ENCODE data around the gene TEX30. TPM values are rescaled to one million over a fixed set of nuclear protein-coding genes. Genes with fewer than 3 reads are reported as not detected.

The TEX30 gene
- polyA plus RNA-seq = 10 to 100 TPM in 1 of 3 donors, 1 to 10 TPM in 2; 3.1 to 11.8 (median 8.2) TPM

DNA sequence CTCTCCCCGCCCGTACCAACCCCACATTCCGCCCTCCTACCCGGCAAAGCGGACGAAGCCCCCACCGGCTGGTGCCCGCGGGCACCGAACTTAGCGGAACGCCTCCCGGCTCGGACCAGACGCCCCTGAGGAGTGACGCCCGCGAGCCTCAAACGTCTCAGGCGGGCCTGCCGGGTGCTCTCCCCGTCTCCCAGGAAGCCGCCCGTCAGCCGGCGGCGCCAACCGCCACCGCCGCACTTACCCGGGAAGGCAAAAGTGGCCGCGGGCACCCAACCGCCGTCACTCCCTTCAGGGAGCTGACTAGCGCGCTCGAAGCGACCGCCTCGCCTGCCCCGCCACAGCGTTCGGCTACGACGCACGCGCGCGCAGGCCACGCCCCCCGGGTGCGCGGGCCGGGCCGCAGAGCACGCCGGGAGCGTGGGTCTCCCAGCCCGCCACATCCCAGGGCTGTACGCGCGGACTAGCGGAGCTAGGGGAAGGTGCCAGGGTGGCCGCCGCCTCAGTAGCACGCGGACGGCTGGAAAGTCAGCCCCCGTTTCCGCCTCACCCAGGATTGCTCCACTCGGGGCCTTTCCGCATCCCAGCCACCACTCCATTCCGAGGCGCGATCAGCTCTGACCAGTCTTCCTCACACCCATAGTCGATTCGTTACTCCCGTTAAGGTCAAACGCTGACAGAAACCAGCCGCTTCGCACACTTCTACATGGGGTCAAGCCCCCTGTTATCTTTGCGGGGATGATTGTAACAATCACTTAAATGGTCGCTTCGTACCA lies at the start of gene TEX30:
Gene TEX30, minus strand, starts transcription at position 346 of the 773 bp plus-strand sequence. CDS start 3,760 bp downstream, outside the sequence.
- H3K27ac ChIP-seq (ENCODE audit: low read depth, low read length) = no peak within 1 kb of the TSS
- 1 to 2% (median 2%) methylated on average over 48 to 85 of the region's 85 CpGs for WGBS, 3 donors

DNA sequence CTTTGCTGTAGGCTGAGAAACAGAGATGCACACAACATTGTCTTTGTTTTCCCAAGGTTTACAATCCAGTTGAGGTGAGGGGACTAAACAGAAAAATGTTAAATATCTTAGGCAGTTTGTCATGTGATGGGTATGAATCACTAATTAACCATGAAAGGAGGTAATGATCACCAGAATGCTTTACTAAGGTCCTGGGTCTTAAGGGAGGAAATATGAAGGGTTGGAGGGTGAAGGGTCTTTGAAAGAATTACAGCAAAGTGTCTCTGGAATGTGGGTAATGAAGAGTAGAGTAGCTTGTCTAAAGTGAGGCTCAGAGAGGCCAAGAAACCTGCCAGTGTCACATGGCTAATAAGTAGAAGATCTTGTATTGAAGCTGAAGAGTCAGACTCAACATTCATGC lies 44.3 kb upstream of the TEX30 start:
- no peak overlapping the region for H3K27ac ChIP-seq (ENCODE audit: low read depth, low read length)

GRCh38 chr13:102817241-102817640 lies 43.7 kb upstream of the TEX30 start:
- WGBS, 3 donors = 85 to 95% (median 93%) methylated on average over 1 of the region's 1 CpG
- H3K27ac ChIP-seq (ENCODE audit: low read depth, low read length) = no peak overlapping the region

GRCh38 chr13:102816708-102817107 lies 43.1 kb upstream of the TEX30 start:
- H3K27ac ChIP-seq (ENCODE audit: low read depth, low read length) = no peak overlapping the region
- WGBS, 3 donors = 73 to 93% (median 85%) methylated on average over 4 of the region's 4 CpGs

- H3K27ac ChIP-seq (ENCODE audit: low read depth, low read length) = no peak overlapping the region
- 89 to 92% (median 91%) methylated on average over 5 of the region's 5 CpGs for WGBS, 3 donors
Observed at GRCh38 chr13:102815788-102816187, 42.2 kb upstream of the TEX30 start.

DNA sequence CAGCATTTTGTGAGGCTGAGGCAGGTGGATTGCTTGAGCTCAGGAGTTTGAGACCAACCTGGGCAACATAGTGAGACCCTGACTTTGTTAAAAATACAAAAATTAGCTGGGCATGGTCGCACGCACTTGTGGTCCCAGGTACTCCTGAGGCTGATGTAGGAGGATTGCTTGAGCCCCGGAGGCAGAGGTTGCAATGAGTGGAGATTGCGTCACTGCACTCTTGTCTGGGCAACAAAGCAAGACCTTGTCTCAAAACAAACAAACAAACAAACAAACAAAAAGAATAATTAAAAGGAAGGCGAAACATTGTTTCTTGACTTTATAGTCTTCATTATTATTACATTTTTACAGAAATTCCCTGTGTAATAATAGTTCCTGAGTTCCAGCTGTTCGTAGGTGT lies 41.2 kb upstream of the TEX30 start:
- WGBS, 3 donors = 75 to 88% (median 80%) methylated on average over 6 of the region's 6 CpGs
- no peak overlapping the region for H3K27ac ChIP-seq (ENCODE audit: low read depth, low read length)

DNA sequence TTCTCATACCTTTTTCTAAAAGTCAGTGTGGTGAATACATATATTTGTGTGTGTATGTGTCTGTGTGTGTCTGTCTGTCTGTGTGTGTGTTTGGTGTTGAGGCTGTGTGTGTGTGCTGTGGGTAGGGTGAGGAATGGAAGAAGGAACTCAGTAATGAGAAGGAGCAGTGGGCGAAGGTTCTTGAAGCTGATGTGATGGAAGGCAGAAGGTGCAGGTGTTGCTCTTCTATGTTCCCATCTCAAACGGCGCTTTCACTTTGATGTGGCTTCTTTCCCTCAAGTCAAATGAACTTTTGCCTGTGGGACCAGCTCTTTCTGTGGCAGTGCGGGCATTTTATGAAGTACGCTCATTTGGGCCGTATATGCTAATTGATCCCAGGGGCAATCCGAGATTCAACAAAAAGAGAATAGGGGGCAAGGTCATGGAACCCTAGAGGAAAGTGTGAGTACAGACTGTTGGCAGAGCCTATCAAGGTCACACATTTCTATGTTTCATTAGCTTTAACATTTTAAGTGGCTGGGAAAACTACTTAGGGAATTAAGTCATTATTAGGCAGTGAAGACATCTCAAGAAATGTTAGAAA lies 40.5 kb upstream of the TEX30 start:
- 70 to 88% (median 84%) methylated on average over 7 of the region's 7 CpGs for WGBS, 3 donors
- no peak overlapping the region for H3K27ac ChIP-seq (ENCODE audit: low read depth, low read length)

DNA sequence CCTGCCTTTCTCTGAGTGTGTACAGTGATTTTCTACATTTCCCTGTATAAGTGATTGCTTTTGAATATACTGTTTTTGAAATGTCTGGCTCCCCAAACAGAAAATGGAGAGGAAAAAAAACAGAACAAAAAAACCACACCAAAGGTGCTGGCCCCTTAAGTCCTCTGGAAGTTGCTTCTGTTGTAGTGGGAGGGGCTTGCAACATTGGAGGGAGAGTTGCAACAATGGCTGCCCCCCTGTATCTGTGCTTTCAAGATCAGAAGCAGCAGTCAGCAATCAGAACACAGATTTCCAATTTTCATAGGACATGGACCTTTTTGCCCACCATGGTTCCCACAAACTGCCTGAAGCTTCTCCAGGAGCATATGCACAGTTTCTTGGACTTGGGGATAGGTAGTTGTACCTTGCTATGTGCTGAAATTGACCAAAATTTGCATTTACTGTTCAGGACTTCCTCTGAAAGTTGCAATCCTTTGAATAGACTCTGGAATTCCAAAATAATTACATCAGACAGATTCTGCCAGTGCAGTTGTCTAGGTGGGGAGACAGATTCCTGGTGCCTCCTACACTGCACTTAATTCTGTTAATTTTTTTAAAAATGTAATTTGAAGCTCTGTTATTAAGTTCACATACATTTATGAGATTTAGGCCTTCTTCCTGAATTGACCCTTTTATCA lies 39.2 kb upstream of the TEX30 start:
- H3K27ac ChIP-seq (ENCODE audit: low read depth, low read length) = no peak overlapping the region

- 79 to 99% (median 96%) methylated on average over 3 of the region's 3 CpGs for WGBS, 3 donors
Observed at GRCh38 chr13:102807699-102808098, 34.1 kb upstream of the TEX30 start.

DNA sequence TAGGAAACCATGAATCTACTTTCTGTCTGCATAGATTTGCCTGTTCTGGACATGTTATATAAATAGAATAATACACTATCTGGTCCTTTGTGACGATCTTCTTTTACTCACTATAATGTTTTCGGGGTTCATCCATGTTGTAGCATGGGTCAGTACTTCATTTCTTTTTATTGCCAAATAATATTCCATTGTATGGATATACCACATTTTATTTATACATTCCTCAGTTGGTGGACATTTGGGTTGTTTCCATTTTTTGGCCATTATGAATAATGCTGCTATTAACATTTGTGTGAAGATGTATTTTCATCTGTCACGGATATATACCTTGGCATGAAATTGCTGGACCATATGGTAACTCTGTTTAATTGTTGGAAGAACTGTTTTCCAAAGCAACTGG lies 32.1 kb upstream of the TEX30 start:
- no peak overlapping the region for H3K27ac ChIP-seq (ENCODE audit: low read depth, low read length)
- WGBS, 3 donors = 96 to 97% (median 96%) methylated on average over 3 of the region's 3 CpGs

More at GRCh38 chr13:102807699-102808098, 34.1 kb upstream of the TEX30 start:
- no peak overlapping the region for H3K27ac ChIP-seq (ENCODE audit: low read depth, low read length)

GRCh38 chr13:102800145-102801041 lies 26.8 kb upstream of the TEX30 start:
- H3K27ac ChIP-seq (ENCODE audit: low read depth, low read length) = peak overlapping the region; percentile 78
- WGBS, 3 donors = 1 to 2% (median 1%) methylated on average over 48 to 81 of the region's 81 CpGs

DNA sequence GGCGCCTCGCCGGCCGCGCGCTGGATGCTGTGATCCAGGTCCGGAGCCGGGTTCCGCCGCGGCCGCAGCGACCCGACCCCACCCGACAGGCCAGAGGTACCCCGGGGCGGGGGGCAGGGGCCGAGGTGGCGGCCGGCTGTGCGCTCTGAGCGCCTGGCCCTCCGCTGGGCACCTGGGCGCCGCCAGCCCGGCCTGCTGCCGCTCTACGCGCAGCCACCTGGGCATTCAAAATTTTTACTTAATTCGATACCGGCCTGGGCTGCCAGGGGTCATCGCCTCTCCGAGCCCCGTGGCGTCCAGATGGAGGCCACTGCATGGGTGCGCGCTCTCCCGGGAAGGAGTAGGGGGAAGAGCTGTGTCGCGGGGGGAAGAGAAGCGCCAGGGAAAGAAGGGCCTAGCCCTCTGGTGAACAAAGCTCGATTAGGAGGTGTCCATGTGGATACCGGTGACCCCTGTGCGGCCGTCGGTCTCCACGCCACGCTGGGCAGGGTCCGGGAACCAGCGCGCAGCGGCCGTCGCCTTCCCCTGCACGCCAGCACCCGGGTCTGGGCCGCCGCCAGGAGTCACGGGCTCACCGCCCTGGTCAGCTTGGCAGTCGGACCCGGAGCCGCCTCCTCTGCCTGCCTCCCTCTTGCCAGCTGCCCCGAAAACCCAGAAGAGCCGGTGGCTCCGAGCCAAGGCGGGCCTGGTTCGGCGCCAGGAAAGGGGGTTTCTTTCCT lies 26.0 kb upstream of the TEX30 start:
- no peak overlapping the region for H3K27ac ChIP-seq (ENCODE audit: low read depth, low read length)
- 0 to 1% (median 0%) methylated on average over 53 to 69 of the region's 69 CpGs for WGBS, 3 donors

GRCh38 chr13:102798581-102799425 lies 25.2 kb upstream of the TEX30 start, which contains the start of the genes BIVM and POGLUT2:
TSS of gene BIVM (plus strand) at chr13:102799119. CDS start at chr13:102807268, 8,149 bp downstream.
TSS of gene POGLUT2 (minus strand) at chr13:102798976. CDS start at chr13:102798670, 306 bp downstream.
- 0 to 1% (median 0%) methylated on average over 72 of the region's 72 CpGs for WGBS, 3 donors
- no peak within 1 kb of the TSS for H3K27ac ChIP-seq (ENCODE audit: low read depth, low read length)

DNA sequence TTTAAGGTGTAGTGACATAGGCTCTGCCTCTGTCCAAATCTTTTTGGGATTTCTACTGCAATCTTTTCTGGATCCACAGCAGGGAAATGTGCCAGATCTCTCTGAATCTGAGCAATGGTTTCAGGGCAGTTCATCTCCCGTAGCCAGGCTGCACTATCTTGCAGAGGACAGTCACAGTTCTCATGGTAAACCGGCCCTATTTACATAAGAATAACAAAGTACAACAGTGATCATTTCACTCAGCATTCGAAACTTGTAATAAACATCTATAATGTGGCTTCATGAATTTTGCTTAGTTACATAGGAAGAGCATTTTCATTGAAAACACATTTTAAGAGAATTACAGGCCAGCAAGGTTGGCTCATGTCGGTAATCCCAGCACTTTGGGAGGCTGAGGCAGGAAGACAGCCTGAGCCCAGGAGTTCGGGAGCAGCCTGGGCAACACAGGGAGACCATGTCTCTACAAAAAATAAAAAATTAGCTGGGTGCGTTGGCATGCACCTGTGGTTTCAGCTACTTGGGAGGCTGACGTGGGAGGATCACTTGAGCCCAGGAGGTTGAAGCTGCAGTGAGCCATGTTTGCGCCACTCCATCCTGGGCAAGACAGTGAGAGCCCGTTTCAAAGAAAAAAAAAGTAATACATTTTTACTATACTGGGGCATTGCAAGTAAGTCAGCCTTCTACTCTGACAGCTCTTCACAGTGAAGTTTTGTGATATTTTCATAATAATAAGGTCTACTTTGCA lies 20.2 kb upstream of the TEX30 start:
- H3K27ac ChIP-seq (ENCODE audit: low read depth, low read length) = no peak overlapping the region
- 91 to 94% (median 92%) methylated on average over 9 of the region's 9 CpGs for WGBS, 3 donors

GRCh38 chr13:102792396-102792795 lies 18.8 kb upstream of the TEX30 start:
- H3K27ac ChIP-seq (ENCODE audit: low read depth, low read length) = no peak overlapping the region
- 66 to 75% (median 71%) methylated on average over 1 of the region's 1 CpG for WGBS, 3 donors

GRCh38 chr13:102788683-102789082 lies 15.1 kb upstream of the TEX30 start:
- no peak overlapping the region for H3K27ac ChIP-seq (ENCODE audit: low read depth, low read length)
- 93 to 98% (median 96%) methylated on average over 8 of the region's 8 CpGs for WGBS, 3 donors
